GM12865 (cell line): ENCODE data around the gene SNRNP70.
"Not testable (repeated sequence)": the region's sequence is repeated elsewhere in the genome, so short reads cannot be mapped to it uniquely, and the experiment has no call there.

ENCODE experiments used
- DNase-seq: peaks from one replicate; pipeline ENCODE4 v3.0.0; 2010; ENCODE audit warnings: low read depth
- H3K4me3 ChIP-seq: 2 replicates; pipeline ENCODE4 v1.5.1; 2011; ENCODE audit warnings: mild to moderate bottlenecking, low read depth, low read length, control low read depth
- CTCF ChIP-seq: IDR thresholded peaks from 2 replicates; pipeline ENCODE4 v1.5.1; 2011; ENCODE audit warnings: low read length, control low read depth, low read depth, inconsistent platforms; ENCODE audit not compliant: insufficient read depth; ENCODE audit errors: missing control alignments

Gene SNRNP70

GRCh38 chr19:49056101-49056901 is 28.9 kb upstream of the SNRNP70 start:
- peak; percentile 45 for DNase-seq
- peak; percentile 13 for TF ChIP-seq CTCF
- peak overlapping the region; percentile 52 for H3K4me3 ChIP-seq

- not testable (repeated sequence) for DNase-seq, H3K4me3 ChIP-seq
These were observed 28.2 kb upstream of the SNRNP70 start for GRCh38 chr19:49056902-49057596.

GRCh38 chr19:49057636-49058234 is 27.5 kb upstream of the SNRNP70 start, which contains the start of gene CGB7:
Gene CGB7 (minus strand): TSS chr19:49057749. CDS start chr19:49055375, 2,374 bp downstream.
- DNase-seq, result no peak
- TF ChIP-seq CTCF, result no peak
- H3K4me3 ChIP-seq, result no peak within 1 kb of the TSS

GRCh38 chr19:49058562-49058961 is 26.7 kb upstream of the SNRNP70 start:
- TF ChIP-seq CTCF, result no peak
- peak; percentile 34 for DNase-seq

GRCh38 chr19:49059053-49059452 is 26.2 kb upstream of the SNRNP70 start:
- no peak overlapping the region for H3K4me3 ChIP-seq
- TF ChIP-seq CTCF, result no peak
- DNase-seq, result no peak

More at GRCh38 chr19:49058562-49058961, 26.7 kb upstream of the SNRNP70 start:
- no peak overlapping the region for H3K4me3 ChIP-seq

- DNase-seq, result no peak
- TF ChIP-seq CTCF, result no peak
- H3K4me3 ChIP-seq, result no peak overlapping the region
These were observed 24.3 kb upstream of the SNRNP70 start for GRCh38 chr19:49061000-49061399.

- no peak overlapping the region for H3K4me3 ChIP-seq
- DNase-seq, result peak; percentile 22
- TF ChIP-seq CTCF, result no peak
These were observed 23.8 kb upstream of the SNRNP70 start for GRCh38 chr19:49061445-49061844.
